ENCODE measurements around the gene TERT.
"Not testable (repeated sequence)": the region's sequence is repeated elsewhere in the genome, so short reads cannot be mapped to it uniquely, and the experiment has no call there.

The TERT gene

DNA sequence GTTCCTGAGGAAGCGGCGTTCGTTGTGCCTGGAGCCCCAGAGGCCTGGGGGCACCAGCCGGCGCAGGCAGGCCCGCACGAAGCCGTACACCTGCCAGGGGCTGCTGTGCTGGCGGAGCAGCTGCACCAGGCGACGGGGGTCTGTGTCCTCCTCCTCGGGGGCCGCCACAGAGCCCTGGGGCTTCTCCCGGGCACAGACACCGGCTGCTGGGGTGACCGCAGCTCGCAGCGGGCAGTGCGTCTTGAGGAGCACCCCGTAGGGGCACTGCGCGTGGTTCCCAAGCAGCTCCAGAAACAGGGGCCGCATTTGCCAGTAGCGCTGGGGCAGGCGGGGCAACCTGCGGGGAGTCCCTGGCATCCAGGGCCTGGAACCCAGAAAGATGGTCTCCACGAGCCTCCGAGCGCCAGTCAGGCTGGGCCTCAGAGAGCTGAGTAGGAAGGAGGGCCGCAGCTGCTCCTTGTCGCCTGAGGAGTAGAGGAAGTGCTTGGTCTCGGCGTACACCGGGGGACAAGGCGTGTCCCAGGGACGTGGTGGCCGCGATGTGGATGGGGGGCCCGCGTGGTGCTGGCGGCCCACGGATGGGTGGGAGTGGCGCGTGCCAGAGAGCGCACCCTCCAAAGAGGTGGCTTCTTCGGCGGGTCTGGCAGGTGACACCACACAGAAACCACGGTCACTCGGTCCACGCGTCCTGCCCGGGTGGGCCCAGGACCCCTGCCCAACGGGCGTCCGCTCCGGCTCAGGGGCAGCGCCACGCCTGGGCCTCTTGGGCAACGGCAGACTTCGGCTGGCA lies 1.3 kb downstream of the TERT start:
- peak; percentile 10 for DNase-seq
- Histone ChIP-seq H3K9me3 (ENCODE audit: severe bottlenecking) (peaks cover 14% of the 10 kb centered on the region), H3K27me3 (ENCODE audit: insufficient read depth, low read depth, severe bottlenecking) (no peaks in the 10 kb centered on the region), H3K4me3 (ENCODE audit: low read depth, low read length) (no peak overlapping the region), H3K36me3 (no peaks in the 10 kb centered on the region), H3K27ac (no peak overlapping the region)
- TF ChIP-seq, protein P1, sequence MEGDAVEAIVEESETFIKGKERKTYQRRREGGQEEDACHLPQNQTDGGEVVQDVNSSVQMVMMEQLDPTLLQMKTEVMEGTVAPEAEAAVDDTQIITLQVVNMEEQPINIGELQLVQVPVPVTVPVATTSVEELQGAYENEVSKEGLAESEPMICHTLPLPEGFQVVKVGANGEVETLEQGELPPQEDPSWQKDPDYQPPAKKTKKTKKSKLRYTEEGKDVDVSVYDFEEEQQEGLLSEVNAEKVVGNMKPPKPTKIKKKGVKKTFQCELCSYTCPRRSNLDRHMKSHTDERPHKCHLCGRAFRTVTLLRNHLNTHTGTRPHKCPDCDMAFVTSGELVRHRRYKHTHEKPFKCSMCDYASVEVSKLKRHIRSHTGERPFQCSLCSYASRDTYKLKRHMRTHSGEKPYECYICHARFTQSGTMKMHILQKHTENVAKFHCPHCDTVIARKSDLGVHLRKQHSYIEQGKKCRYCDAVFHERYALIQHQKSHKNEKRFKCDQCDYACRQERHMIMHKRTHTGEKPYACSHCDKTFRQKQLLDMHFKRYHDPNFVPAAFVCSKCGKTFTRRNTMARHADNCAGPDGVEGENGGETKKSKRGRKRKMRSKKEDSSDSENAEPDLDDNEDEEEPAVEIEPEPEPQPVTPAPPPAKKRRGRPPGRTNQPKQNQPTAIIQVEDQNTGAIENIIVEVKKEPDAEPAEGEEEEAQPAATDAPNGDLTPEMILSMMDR (IDR thresholded peaks at IDR 0.05; ENCODE audit: low read depth, low read length) = no peak

DNA sequence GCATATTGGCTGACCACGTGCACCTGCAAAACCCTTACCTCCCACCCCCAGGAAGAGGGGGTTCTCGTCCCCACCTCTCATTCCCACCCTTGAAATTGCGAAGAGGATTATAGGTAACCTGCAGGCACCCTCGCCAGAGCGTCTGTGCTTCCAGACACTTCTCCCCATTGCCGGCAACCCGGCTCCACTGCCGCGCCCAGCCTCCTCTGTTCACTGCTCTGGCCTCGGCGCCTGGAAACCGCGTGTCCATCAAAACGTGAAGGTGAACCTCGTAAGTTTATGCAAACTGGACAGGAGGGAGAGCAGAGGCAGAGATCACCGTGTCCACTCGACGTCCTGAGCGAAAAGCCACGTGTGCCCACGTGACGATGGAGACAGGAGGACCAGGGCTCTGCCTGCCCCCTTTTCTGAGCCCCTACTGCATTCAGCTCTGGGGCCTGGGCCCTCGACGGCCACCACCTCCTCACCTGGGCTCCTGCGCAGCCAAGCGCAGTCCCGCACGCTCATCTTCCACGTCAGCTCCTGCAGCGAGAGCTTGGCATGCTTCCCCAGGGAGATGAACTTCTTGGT lies 1.9 kb downstream of the TERT start:
- no peaks in the 10 kb centered on the region for H3K36me3 ChIP-seq
- H3K27me3 ChIP-seq (ENCODE audit: insufficient read depth, low read depth, severe bottlenecking) = no peaks in the 10 kb centered on the region
- no peak overlapping the region for H3K27ac ChIP-seq
- peaks cover 11% of the 10 kb centered on the region for H3K9me3 ChIP-seq (ENCODE audit: severe bottlenecking)
- H3K4me3 ChIP-seq (ENCODE audit: low read depth, low read length) = no peak overlapping the region
- TF ChIP-seq, protein P1 (IDR thresholded peaks at IDR 0.05; ENCODE audit: low read depth, low read length) = no peak
- DNase-seq = peak; percentile 9

DNA sequence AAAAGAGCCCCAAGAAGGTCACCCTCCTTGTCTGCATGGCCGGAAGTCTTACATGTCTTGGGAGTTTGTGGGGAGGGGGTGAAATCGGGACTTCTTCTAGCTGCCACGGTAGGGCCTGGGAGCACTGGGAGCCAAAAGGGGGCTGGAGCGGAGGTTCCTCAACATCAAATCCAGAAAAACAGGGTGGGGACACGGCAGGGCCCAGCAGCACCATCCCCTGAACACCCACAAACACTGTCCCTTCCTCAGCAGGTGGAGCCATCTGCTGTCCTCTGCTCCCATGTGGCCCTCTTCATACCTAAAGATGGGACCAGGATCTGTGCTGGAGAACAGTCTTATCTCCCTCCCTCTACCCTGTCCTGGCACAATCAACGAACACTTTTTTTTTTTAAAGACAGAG lies 2.7 kb downstream of the TERT start:
- Histone ChIP-seq H3K9me3 (ENCODE audit: severe bottlenecking) (peaks cover 8% of the 10 kb centered on the region), H3K27me3 (ENCODE audit: insufficient read depth, low read depth, severe bottlenecking) (no peaks in the 10 kb centered on the region), H3K4me3 (ENCODE audit: low read depth, low read length) (peak overlapping the region; percentile 46), H3K36me3 (no peaks in the 10 kb centered on the region), H3K27ac (no peak overlapping the region)
- TF ChIP-seq, protein P1 (IDR thresholded peaks at IDR 0.05; ENCODE audit: low read depth, low read length) = peak; percentile 66
- DNase-seq = peak; percentile 43

DNA sequence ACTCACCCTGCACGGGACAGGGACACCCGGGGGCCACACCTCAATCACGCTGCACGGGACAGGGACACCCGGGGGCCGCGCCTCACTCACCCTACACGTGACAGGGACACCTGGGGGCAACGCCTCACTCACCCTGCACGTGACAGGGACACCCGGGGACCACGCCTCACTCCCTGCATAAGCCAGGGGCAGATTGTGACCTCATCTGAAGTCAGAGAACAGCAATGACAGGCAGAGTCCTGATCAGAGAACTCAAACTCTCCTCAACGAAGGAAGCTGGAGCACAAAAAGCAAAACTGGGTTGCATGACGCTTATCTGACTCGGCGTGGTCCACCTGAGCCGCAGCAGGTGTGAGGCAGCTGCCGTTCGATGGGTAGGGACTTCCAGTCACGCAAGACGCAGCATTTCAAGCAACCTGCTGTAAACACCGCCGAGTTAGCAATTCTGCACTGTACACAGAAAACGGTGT lies 3.2 kb downstream of the TERT start:
- peaks cover 8% of the 10 kb centered on the region for H3K9me3 ChIP-seq (ENCODE audit: severe bottlenecking)
- DNase-seq = peak; percentile 71
- H3K36me3 ChIP-seq = no peaks in the 10 kb centered on the region
- H3K27me3 ChIP-seq (ENCODE audit: insufficient read depth, low read depth, severe bottlenecking) = no peaks in the 10 kb centered on the region
- H3K4me3 ChIP-seq (ENCODE audit: low read depth, low read length) = peak overlapping the region; percentile 46
- no peak overlapping the region for H3K27ac ChIP-seq
- TF ChIP-seq, protein P1 (IDR thresholded peaks at IDR 0.05; ENCODE audit: low read depth, low read length) = no peak

DNA sequence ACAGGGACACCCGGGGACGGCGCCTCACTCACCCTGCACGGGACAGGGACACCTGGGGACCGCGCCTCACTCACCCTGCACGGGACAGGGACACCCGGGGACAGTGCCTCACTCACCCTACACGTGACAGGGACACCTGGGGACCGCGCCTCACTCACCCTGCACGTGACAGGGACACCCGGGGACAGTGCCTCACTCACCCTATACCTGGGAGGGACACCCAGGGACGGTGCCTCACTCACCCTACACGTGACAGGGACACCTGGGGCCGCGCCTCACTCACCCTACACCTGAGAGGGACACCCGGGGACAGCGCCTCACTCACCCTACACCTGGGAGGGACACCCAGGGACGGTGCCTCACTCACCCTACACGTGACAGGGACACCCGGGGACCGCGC lies 3.9 kb downstream of the TERT start:
- H3K4me3 ChIP-seq (ENCODE audit: low read depth, low read length) = peak overlapping the region; percentile 25
- peak; percentile 19 for DNase-seq
- not testable (repeated sequence) for H3K27me3 ChIP-seq (ENCODE audit: insufficient read depth, low read depth, severe bottlenecking); H3K27ac ChIP-seq; H3K9me3 ChIP-seq (ENCODE audit: severe bottlenecking); H3K36me3 ChIP-seq

DNA sequence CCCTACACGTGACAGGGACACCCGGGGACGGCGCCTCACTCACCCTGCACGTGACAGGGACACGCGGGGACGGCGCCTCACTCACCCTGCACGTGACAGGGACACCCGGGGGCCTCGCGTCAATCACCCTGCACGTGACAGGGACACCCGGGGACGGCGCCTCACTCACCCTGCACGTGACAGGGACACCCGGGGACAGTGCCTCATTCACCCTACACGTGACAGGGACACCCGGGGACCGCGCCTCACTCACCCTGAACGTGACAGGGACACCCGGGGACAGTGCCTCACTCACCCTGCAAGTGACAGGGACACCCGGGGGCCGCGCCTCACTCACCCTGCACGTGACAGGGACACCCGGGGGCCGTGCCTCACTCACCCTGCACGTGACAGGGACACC lies 5.3 kb downstream of the TERT start:
- not testable (repeated sequence) for H3K4me3 ChIP-seq (ENCODE audit: low read depth, low read length); H3K36me3 ChIP-seq; H3K9me3 ChIP-seq (ENCODE audit: severe bottlenecking); H3K27ac ChIP-seq; DNase-seq; H3K27me3 ChIP-seq (ENCODE audit: insufficient read depth, low read depth, severe bottlenecking)
